Body of pancreas (tissue), 4 donors: ENCODE results near the gene HACD2. TPM values are rescaled to one million over a fixed set of nuclear protein-coding genes. Genes with fewer than 3 reads are reported as not detected.

Source experiments
- ATAC-seq: fragments of 150-250 bp; one replicate; pipeline ENCODE4 v1.9.1; 2016
- DNase-seq, 4 donors: peaks; one replicate each; pipeline ENCODE4 v3.0.0-alpha.2; 2019
- H3K27ac ChIP-seq, 4 donors: fragments of 200-600 bp; sonication (generic); 1 replicate in 3 of 4; 2 replicates in 1 of 4; pipeline versions ENCODE4 v1.5.1 to v1.6.1; 2016 to 2019; ENCODE audit warnings: mild to moderate bottlenecking in 1 of 4, mixed read lengths in 1 of 4, moderate library complexity in 1 of 4
- H3K27me3 ChIP-seq, 2 donors: fragments of 200-600 bp; sonication (generic); one replicate each; pipeline ENCODE4 v1.6.0; 2016; ENCODE audit warnings: mild to moderate bottlenecking in 1 of 2
- H3K36me3 ChIP-seq, 2 donors: fragments of 200-600 bp; sonication (generic); replicated peaks in 1 of 2; 2 replicates each; pipeline ENCODE4 v1.5.1; 2016; ENCODE audit warnings: low read depth in 2 of 2; ENCODE audit not compliant: insufficient read depth in 1 of 2
- H3K4me1 ChIP-seq: fragments of 200-600 bp; sonication (generic); one replicate; pipeline ENCODE4 v1.6.0; 2016
- H3K4me3 ChIP-seq, 2 donors: fragments of 200-600 bp; sonication (generic); 1 replicate in 1 of 2; 2 replicates in 1 of 2; pipeline ENCODE4 v1.5.1; 2016 to 2019
- H3K9me3 ChIP-seq, 3 donors: fragments of 200-600 bp; sonication (generic); 1 replicate in 2 of 3; 2 replicates in 1 of 3; pipeline ENCODE4 v1.5.1; 2016
- CTCF ChIP-seq, 7 experiments: fragments of 450-650 bp in 4 of 7; fragments of 200-600 bp in 3 of 7; sonication (generic) in 3 of 7; IDR thresholded peaks; one replicate each; pipeline ENCODE4 v1.5.1; 2016 to 2019; ENCODE audit warnings: antibody characterized with exemption in 7 of 7
- POLR2A ChIP-seq, 3 donors: fragments of 450-650 bp; IDR thresholded peaks; one replicate each; pipeline ENCODE4 v1.6.1; 2016; ENCODE audit warnings: antibody characterized with exemption in 3 of 3, mild to moderate bottlenecking in 2 of 3
- WGBS, 2 donors: methylation state at CpG; one replicate each; pipeline ENCODE4 v1.1.5; 2017; 5-methylcytosine and 5-hydroxymethylcytosine counted together
- intact Hi-C: fragments of 100-400 bp; cut with DNase I; formaldehyde crosslinking; loops from one replicate; pipeline ENCODE4 v1.15.1; 2023
- total RNA-seq, 2 donors: library from RNA; depleted of rRNA; stranded (reverse); fragments of >200 nt; gene quantifications; one replicate each; pipeline ENCODE4 v1.1.0, GENCODE V29; 2016

The HACD2 gene
- total RNA-seq, 2 donors from 2014 or later = 13.2 to 16.3 TPM

- intact Hi-C loops = no loop called here
- H3K9me3 ChIP-seq = no peaks in the 10 kb centered on the region
- WGBS, 2 donors = 68 to 79% methylated on average over 3 to 4 of the region's 6 CpGs
- no peak overlapping the region for H3K27ac ChIP-seq
- H3K4me1 ChIP-seq = no peaks in the 10 kb centered on the region
- no peaks in the 10 kb centered on the region for H3K36me3 ChIP-seq
- no peak for TF ChIP-seq CTCF (IDR thresholded peaks at IDR 0.05)
- no peak for TF ChIP-seq POLR2A (IDR thresholded peaks at IDR 0.05)
- no peak overlapping the region for H3K4me3 ChIP-seq
- no peaks in the 10 kb centered on the region for H3K27me3 ChIP-seq
- DNase-seq = no peak
- no peak for ATAC-seq
Measured at GRCh38 chr3:123483146-123483545, 101.7 kb downstream of the HACD2 start.

GRCh38 chr3:123481722-123482457 lies 103.0 kb downstream of the HACD2 start:
- H3K36me3 ChIP-seq = no peaks in the 10 kb centered on the region

GRCh38 chr3:123481071-123481470 lies 103.8 kb downstream of the HACD2 start:
- 82 to 84% methylated on average over 7 of the region's 7 CpGs for WGBS, 2 donors
- no peaks in the 10 kb centered on the region for H3K4me1 ChIP-seq
- H3K27me3 ChIP-seq = no peaks in the 10 kb centered on the region
- no peak for TF ChIP-seq POLR2A (IDR thresholded peaks at IDR 0.05)
- TF ChIP-seq CTCF (IDR thresholded peaks at IDR 0.05) = no peak
- H3K9me3 ChIP-seq = no peaks in the 10 kb centered on the region
- ATAC-seq (no peak), DNase-seq (no peak)
- H3K27ac ChIP-seq = no peak overlapping the region
- no peaks in the 10 kb centered on the region for H3K36me3 ChIP-seq
- intact Hi-C loops = no loop called here
- no peak overlapping the region for H3K4me3 ChIP-seq

More at GRCh38 chr3:123481722-123482457, 103.0 kb downstream of the HACD2 start:
- ATAC-seq (no peak), DNase-seq (no peak)
- Histone ChIP-seq H3K9me3 (no peaks in the 10 kb centered on the region), H3K27me3 (no peaks in the 10 kb centered on the region), H3K4me3 (no peak overlapping the region), H3K27ac (no peak overlapping the region), H3K4me1 (no peaks in the 10 kb centered on the region)
- TF ChIP-seq CTCF (IDR thresholded peaks at IDR 0.05) (no peak), POLR2A (IDR thresholded peaks at IDR 0.05) (no peak)
- WGBS, 2 donors = 81 to 84% methylated on average over 11 to 12 of the region's 12 CpGs
- intact Hi-C loops = no loop called here

- H3K27ac ChIP-seq = no peak overlapping the region
- no peaks in the 10 kb centered on the region for H3K36me3 ChIP-seq
- no peak overlapping the region for H3K4me3 ChIP-seq
- no peaks in the 10 kb centered on the region for H3K27me3 ChIP-seq
- 61 to 63% methylated on average over 2 to 4 of the region's 4 CpGs for WGBS, 2 donors
- H3K9me3 ChIP-seq = no peaks in the 10 kb centered on the region
- DNase-seq (no peak), ATAC-seq (no peak)
- intact Hi-C loops = no loop called here
- TF ChIP-seq POLR2A (IDR thresholded peaks at IDR 0.05) (no peak), CTCF (IDR thresholded peaks at IDR 0.05) (no peak)
- no peaks in the 10 kb centered on the region for H3K4me1 ChIP-seq
Measured at GRCh38 chr3:123480428-123480827, 104.4 kb downstream of the HACD2 start.

GRCh38 chr3:123479891-123480290 lies 105.0 kb downstream of the HACD2 start:
- no peak overlapping the region for H3K27ac ChIP-seq
- intact Hi-C loops = no loop called here
- no peak overlapping the region for H3K4me3 ChIP-seq
- ATAC-seq (no peak), DNase-seq (no peak)
- H3K36me3 ChIP-seq = no peaks in the 10 kb centered on the region
- TF ChIP-seq CTCF (IDR thresholded peaks at IDR 0.05) = no peak
- no peak for TF ChIP-seq POLR2A (IDR thresholded peaks at IDR 0.05)
- no peaks in the 10 kb centered on the region for H3K27me3 ChIP-seq
- no peaks in the 10 kb centered on the region for H3K4me1 ChIP-seq
- H3K9me3 ChIP-seq = no peaks in the 10 kb centered on the region
- 87 to 90% methylated on average over 10 of the region's 10 CpGs for WGBS, 2 donors
